ENCODE results near the gene BTBD9.

GRCh38 chr6:38403548-38403947 is 236.2 kb downstream of the BTBD9 start:
- TF ChIP-seq EZH2phosphoT487 (IDR thresholded peaks at IDR 0.05; ENCODE audit: borderline replicate concordance, low read length) (no peak), EZH2 (IDR thresholded peaks at IDR 0.05; ENCODE audit: low read length, unreplicated experiment) (no peak), CTCF (conservative IDR thresholded peaks at IDR 0.05; ENCODE audit: low read depth, low read length) (no peak)

All from PC-3 (cell line).